HFFc6 (cell line): ENCODE measurements around the gene CCDC138. TPM values are rescaled to one million over a fixed set of nuclear protein-coding genes. Genes with fewer than 3 reads are reported as not detected.

Experiments used
- DNase-seq: peaks from one replicate; pipeline ENCODE4 v3.0.0-alpha.2; 2018
- H3K27ac Mint-ChIP-seq: 2 replicates; pipeline ENCODE4 v1.8.0; 2020; ENCODE audit warnings: mild to moderate bottlenecking, mixed read lengths
- H3K27me3 Mint-ChIP-seq: 2 replicates; pipeline ENCODE4 v1.8.0; 2021; ENCODE audit warnings: mild to moderate bottlenecking, moderate library complexity, mixed read lengths; ENCODE audit not compliant: insufficient read depth
- H3K36me3 Mint-ChIP-seq: 2 replicates; pipeline ENCODE4 v1.8.0; 2021; ENCODE audit warnings: low read depth, mixed read lengths
- H3K4me1 Mint-ChIP-seq: 2 replicates; pipeline ENCODE4 v1.8.0; 2020; ENCODE audit warnings: low read depth, mixed read lengths
- H3K4me3 Mint-ChIP-seq: 2 replicates; pipeline ENCODE4 v1.8.0; 2020; ENCODE audit warnings: mild to moderate bottlenecking, moderate library complexity, mixed read lengths
- H3K9me3 Mint-ChIP-seq: 2 replicates; pipeline ENCODE4 v1.8.0; 2020; ENCODE audit warnings: mild to moderate bottlenecking, mixed read lengths
- CTCF ChIP-seq: fragments of 200-600 bp; sonication (generic); IDR thresholded peaks from 2 replicates; pipeline ENCODE4 v1.5.0; 2021; ENCODE audit warnings: antibody characterized with exemption, mild to moderate bottlenecking
- total RNA-seq, 6 experiments: library from RNA; stranded (reverse); fragmentation: NEBNext Ultra II Directional; extraction: Animal tissue kit (Norgen Biotek cat#: 25700); gene quantifications; 2 replicates in 1 of 6; 3 replicates in 5 of 6; pipeline ENCODE4 v1.2.3, GENCODE V29; 2021

CCDC138 gene
- total RNA-seq, 6 experiments from 2014 or later = 2.7 to 4.9 (median 4.1) TPM

GRCh38 chr2:108896741-108897140 lies 110.2 kb downstream of the CCDC138 start:
- H3K4me1 Mint-ChIP-seq = no peaks in the 10 kb centered on the region
- peaks cover 9% of the 10 kb centered on the region for H3K27me3 Mint-ChIP-seq
- DNase-seq = no peak
- H3K9me3 Mint-ChIP-seq = no peaks in the 10 kb centered on the region
- H3K27ac Mint-ChIP-seq = no peak overlapping the region
- no peak overlapping the region for H3K4me3 Mint-ChIP-seq
- TF ChIP-seq CTCF = no peak
- no peaks in the 10 kb centered on the region; the same call in 1 of the 2 replicates for H3K36me3 Mint-ChIP-seq

GRCh38 chr2:108898315-108899082 lies 111.9 kb downstream of the CCDC138 start:
- H3K4me1 Mint-ChIP-seq = no peaks in the 10 kb centered on the region
- no peak overlapping the region for H3K4me3 Mint-ChIP-seq
- TF ChIP-seq CTCF = no peak
- no peak overlapping the region for H3K27ac Mint-ChIP-seq
- no peaks in the 10 kb centered on the region; the same call in 1 of the 2 replicates for H3K36me3 Mint-ChIP-seq
- no peaks in the 10 kb centered on the region for H3K9me3 Mint-ChIP-seq
- DNase-seq = no peak
- H3K27me3 Mint-ChIP-seq = peaks cover 9% of the 10 kb centered on the region

GRCh38 chr2:108904680-108905079 lies 118.1 kb downstream of the CCDC138 start:
- Mint-ChIP-seq H3K27ac (no peak overlapping the region), H3K27me3 (peaks cover 32% of the 10 kb centered on the region), H3K4me1 (no peaks in the 10 kb centered on the region), H3K4me3 (no peak overlapping the region), H3K36me3 (no peaks in the 10 kb centered on the region), H3K9me3 (no peaks in the 10 kb centered on the region)
- DNase-seq = no peak
- no peak for TF ChIP-seq CTCF

- Mint-ChIP-seq H3K27ac (no peak overlapping the region), H3K36me3 (no peaks in the 10 kb centered on the region), H3K4me3 (no peak overlapping the region), H3K9me3 (no peaks in the 10 kb centered on the region), H3K27me3 (peaks cover 33% of the 10 kb centered on the region), H3K4me1 (no peaks in the 10 kb centered on the region)
- no peak for TF ChIP-seq CTCF
- no peak for DNase-seq
Measured at GRCh38 chr2:108905176-108905575, 118.6 kb downstream of the CCDC138 start.

- no peaks in the 10 kb centered on the region for H3K4me1 Mint-ChIP-seq
- H3K9me3 Mint-ChIP-seq = no peaks in the 10 kb centered on the region
- no peaks in the 10 kb centered on the region for H3K36me3 Mint-ChIP-seq
- H3K27ac Mint-ChIP-seq = no peak overlapping the region
- H3K27me3 Mint-ChIP-seq = peaks cover 32% of the 10 kb centered on the region
- TF ChIP-seq CTCF = no peak
- H3K4me3 Mint-ChIP-seq = no peak overlapping the region
- no peak for DNase-seq
Measured at GRCh38 chr2:108905906-108906305, 119.3 kb downstream of the CCDC138 start.
